Astrocyte (in vitro differentiated cells and primary cell): ENCODE measurements around the gene COG4. TPM values are rescaled to one million over a fixed set of nuclear protein-coding genes. Genes with fewer than 3 reads are reported as not detected.

Experiments used
- DNase-seq: peaks from one replicate; pipeline ENCODE4 v3.0.0-alpha.2; 2010; ENCODE audit warnings: low read depth
- FAIRE-seq: peaks from 2 replicates; lab custom pipeline; 2011; peaks lifted over from hg19 to GRCh38; lab: Jason Lieb, UNC
- H2AFZ ChIP-seq: 2 replicates; pipeline ENCODE4 v1.6.0; 2012; ENCODE audit warnings: low read depth, low read length, inconsistent platforms
- H3K27ac ChIP-seq: 2 replicates; pipeline ENCODE4 v1.5.1; 2011; ENCODE audit warnings: low read depth, low read length, inconsistent platforms
- H3K27me3 ChIP-seq: 2 replicates; pipeline ENCODE4 v1.6.0; 2011; ENCODE audit warnings: low read length, inconsistent platforms; ENCODE audit not compliant: insufficient read depth
- H3K36me3 ChIP-seq: 2 replicates; pipeline ENCODE4 v1.5.1; 2011; ENCODE audit warnings: low read length, inconsistent platforms; ENCODE audit not compliant: insufficient read depth
- H3K4me1 ChIP-seq: 2 replicates; pipeline ENCODE4 v1.5.1; 2011; ENCODE audit warnings: low read length, inconsistent platforms; ENCODE audit not compliant: insufficient read depth
- H3K4me2 ChIP-seq: 2 replicates; pipeline ENCODE4 v1.6.0; 2012; ENCODE audit warnings: low read length, inconsistent platforms
- H3K4me3 ChIP-seq: 2 replicates; pipeline ENCODE4 v1.5.1; 2011; ENCODE audit warnings: low read depth, mild to moderate bottlenecking, low read length, inconsistent platforms; ENCODE audit not compliant: insufficient read depth
- H3K79me2 ChIP-seq: 2 replicates; pipeline ENCODE4 v1.6.0; 2012; ENCODE audit warnings: mild to moderate bottlenecking, low read length, inconsistent platforms; ENCODE audit not compliant: insufficient read depth
- H3K9ac ChIP-seq: 2 replicates; pipeline ENCODE4 v1.6.0; 2012; ENCODE audit warnings: mild to moderate bottlenecking, low read length, inconsistent platforms
- H3K9me3 ChIP-seq: 2 replicates; pipeline ENCODE4 v1.5.1; 2012; ENCODE audit warnings: low read depth, mild to moderate bottlenecking, low read length, inconsistent platforms; ENCODE audit not compliant: insufficient read depth
- H4K20me1 ChIP-seq: 2 replicates; pipeline ENCODE4 v1.6.0; 2012; ENCODE audit warnings: low read length, inconsistent platforms; ENCODE audit not compliant: insufficient read depth
- H3K27ac Mint-ChIP-seq: one replicate; pipeline ENCODE4 v1.8.0; 2021; ENCODE audit warnings: mild to moderate bottlenecking, mixed read lengths; ENCODE audit not compliant: unreplicated experiment
- H3K27me3 Mint-ChIP-seq: one replicate; pipeline ENCODE4 v1.8.0; 2021; ENCODE audit warnings: low read depth, mixed read lengths; ENCODE audit not compliant: unreplicated experiment
- H3K36me3 Mint-ChIP-seq: one replicate; pipeline ENCODE4 v1.8.0; 2021; ENCODE audit warnings: low read depth, mixed read lengths; ENCODE audit not compliant: unreplicated experiment
- H3K4me1 Mint-ChIP-seq: one replicate; pipeline ENCODE4 v1.8.0; 2021; ENCODE audit warnings: low read depth, mixed read lengths; ENCODE audit not compliant: unreplicated experiment
- H3K4me3 Mint-ChIP-seq: one replicate; pipeline ENCODE4 v1.8.0; 2021; ENCODE audit warnings: mild to moderate bottlenecking, moderate library complexity, mixed read lengths; ENCODE audit not compliant: unreplicated experiment
- H3K9me3 Mint-ChIP-seq: one replicate; pipeline ENCODE4 v1.8.0; 2021; ENCODE audit warnings: mild to moderate bottlenecking, mixed read lengths; ENCODE audit not compliant: unreplicated experiment
- EZH2 ChIP-seq: IDR thresholded peaks from 2 replicates; pipeline ENCODE4 v1.6.1; 2012; ENCODE audit warnings: mild to moderate bottlenecking, low read length, inconsistent platforms; ENCODE audit not compliant: insufficient read depth
- total RNA-seq: library from RNA; stranded (reverse); gene quantifications from 2 replicates; pipeline ENCODE4 v1.2.1, GENCODE V29; 2021
- TF ChIP-seq, protein P1 (sequence below): IDR thresholded peaks from 2 replicates; pipeline ENCODE4 v1.5.1; 2011; ENCODE audit warnings: low read depth, mild to moderate bottlenecking, inconsistent platforms, low read length, moderate library complexity; ENCODE audit not compliant: insufficient read depth

COG4 gene
- total RNA-seq, 1 donor from 2014 or later = 42.6 TPM

DNA sequence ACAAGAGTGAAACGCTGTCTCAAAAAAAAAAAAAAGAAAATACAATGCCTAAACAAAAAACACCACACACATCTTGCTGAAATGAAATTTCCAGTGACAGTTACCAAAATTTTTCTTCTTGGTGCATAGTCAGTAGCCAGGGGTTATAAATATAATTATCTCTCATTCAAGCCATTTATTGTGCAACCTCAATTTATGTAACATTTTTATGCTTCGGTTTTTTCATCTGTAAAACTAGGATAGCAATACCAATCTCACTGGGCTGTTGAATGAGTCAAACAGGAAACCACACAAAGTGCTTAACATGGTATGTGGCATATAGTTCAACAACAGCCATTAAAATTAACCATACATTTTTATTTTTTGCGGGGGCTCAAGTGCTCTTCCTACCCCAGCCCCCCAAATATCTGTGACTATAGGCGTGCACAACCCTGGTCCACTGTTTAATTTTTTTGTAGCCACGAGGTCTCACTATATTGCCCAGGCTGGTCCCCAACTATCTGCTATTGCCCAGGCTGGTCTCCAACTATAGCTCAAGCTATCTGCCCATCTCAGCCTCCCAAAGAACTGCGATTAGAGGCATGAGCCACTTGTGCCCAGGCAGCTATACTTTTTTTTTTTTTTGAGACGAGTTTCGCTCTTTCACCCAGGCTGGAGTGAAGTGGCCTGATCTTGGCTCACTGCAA lies 2.6 kb downstream of the COG4 start:
- Mint-ChIP-seq H3K4me1 (peaks cover 12% of the 10 kb centered on the region), H3K36me3 (peaks cover 2% of the 10 kb centered on the region), H3K9me3 (no peaks in the 10 kb centered on the region), H3K4me3 (peak overlapping the region; percentile 57), H3K27ac (peak overlapping the region; percentile 69), H3K27me3 (no peaks in the 10 kb centered on the region)
- H3K4me2 ChIP-seq = peak overlapping the region; percentile 57
- H3K27me3 ChIP-seq = no peaks in the 10 kb centered on the region
- peak overlapping the region; percentile 8 for H3K4me3 ChIP-seq
- peaks cover 45% of the 10 kb centered on the region for H3K79me2 ChIP-seq
- H3K9me3 ChIP-seq = no peaks in the 10 kb centered on the region
- no peak for TF ChIP-seq EZH2
- TF ChIP-seq, protein P1, sequence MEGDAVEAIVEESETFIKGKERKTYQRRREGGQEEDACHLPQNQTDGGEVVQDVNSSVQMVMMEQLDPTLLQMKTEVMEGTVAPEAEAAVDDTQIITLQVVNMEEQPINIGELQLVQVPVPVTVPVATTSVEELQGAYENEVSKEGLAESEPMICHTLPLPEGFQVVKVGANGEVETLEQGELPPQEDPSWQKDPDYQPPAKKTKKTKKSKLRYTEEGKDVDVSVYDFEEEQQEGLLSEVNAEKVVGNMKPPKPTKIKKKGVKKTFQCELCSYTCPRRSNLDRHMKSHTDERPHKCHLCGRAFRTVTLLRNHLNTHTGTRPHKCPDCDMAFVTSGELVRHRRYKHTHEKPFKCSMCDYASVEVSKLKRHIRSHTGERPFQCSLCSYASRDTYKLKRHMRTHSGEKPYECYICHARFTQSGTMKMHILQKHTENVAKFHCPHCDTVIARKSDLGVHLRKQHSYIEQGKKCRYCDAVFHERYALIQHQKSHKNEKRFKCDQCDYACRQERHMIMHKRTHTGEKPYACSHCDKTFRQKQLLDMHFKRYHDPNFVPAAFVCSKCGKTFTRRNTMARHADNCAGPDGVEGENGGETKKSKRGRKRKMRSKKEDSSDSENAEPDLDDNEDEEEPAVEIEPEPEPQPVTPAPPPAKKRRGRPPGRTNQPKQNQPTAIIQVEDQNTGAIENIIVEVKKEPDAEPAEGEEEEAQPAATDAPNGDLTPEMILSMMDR = no peak
- H3K9ac ChIP-seq = no peak overlapping the region
- DNase-seq = peak; percentile 49
- H3K36me3 ChIP-seq = peaks cover 14% of the 10 kb centered on the region
- peaks cover 10% of the 10 kb centered on the region for H3K4me1 ChIP-seq
- H3K27ac ChIP-seq = no peak overlapping the region
- no peak overlapping the region for H2AFZ ChIP-seq
- no peak for FAIRE-seq
- peaks cover 8% of the 10 kb centered on the region for H4K20me1 ChIP-seq

DNA sequence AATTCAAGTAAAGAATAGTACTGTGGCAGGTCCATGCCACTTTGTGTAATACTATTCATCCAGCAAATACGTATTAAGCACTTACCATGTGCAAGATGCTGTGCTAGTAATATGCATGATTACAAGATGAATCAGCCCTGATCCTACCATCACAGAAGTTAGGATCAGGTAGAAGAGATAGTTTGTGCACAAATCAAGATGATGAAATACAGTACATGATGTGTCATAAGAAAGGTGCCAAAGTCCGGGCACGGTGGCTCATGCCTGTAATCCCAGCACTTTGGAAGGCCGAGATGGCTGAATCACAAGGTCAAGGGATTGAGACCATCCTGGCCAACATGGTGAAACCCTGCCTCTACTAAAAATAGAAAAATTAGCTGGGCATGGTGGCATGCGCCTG lies 10.9 kb downstream of the COG4 start:
- H3K27me3 ChIP-seq = no peaks in the 10 kb centered on the region

More for the DNA sequence above, 10.9 kb downstream of the COG4 start:
- no peak for TF ChIP-seq EZH2
- TF ChIP-seq, protein P1 = no peak
- Histone ChIP-seq H3K79me2 (no peaks in the 10 kb centered on the region), H3K9ac (no peak overlapping the region), H3K4me1 (no peaks in the 10 kb centered on the region), H3K4me2 (no peak overlapping the region), H3K4me3 (no peak overlapping the region), H2AFZ (no peak overlapping the region), H3K36me3 (peaks cover 30% of the 10 kb centered on the region), H4K20me1 (no peaks in the 10 kb centered on the region), H3K27ac (no peak overlapping the region), H3K9me3 (no peaks in the 10 kb centered on the region)
- Mint-ChIP-seq H3K9me3 (no peaks in the 10 kb centered on the region), H3K27me3 (no peaks in the 10 kb centered on the region), H3K36me3 (peaks cover 20% of the 10 kb centered on the region), H3K27ac (no peak overlapping the region), H3K4me3 (no peak overlapping the region), H3K4me1 (peaks cover 5% of the 10 kb centered on the region)
- FAIRE-seq (no peak), DNase-seq (peak; percentile 27)
